ENCODE results near the gene SP100. TPM values are rescaled to one million over a fixed set of nuclear protein-coding genes. Genes with fewer than 3 reads are reported as not detected.

Gene SP100
- total and polyA plus RNA-seq, 2 donors (not counting 1 experiment from before 2014, with no cell fraction given) = 106 to 120 TPM

- Histone ChIP-seq H3K27me3 (ENCODE audit: control insufficient read depth, insufficient read depth, low read length) (no peaks in the 10 kb centered on the region), H3K36me3 (ENCODE audit: control insufficient read depth, insufficient read depth, low read length) (peaks cover 1% of the 10 kb centered on the region), H3K79me2 (ENCODE audit: control insufficient read depth, insufficient read depth, low read length) (no peaks in the 10 kb centered on the region), H3K4me3 (replicated peaks in 1 of 4; ENCODE audit: control extremely low read depth in 1 of 4, insufficient read depth in 1 of 4, low read depth in 3 of 4, low read length in 4 of 4) (no peak overlapping the region), H4K20me1 (ENCODE audit: control insufficient read depth, extremely low read depth, insufficient read depth, low read length) (no peaks in the 10 kb centered on the region), H3K9me3 (ENCODE audit: control insufficient read depth, insufficient read depth, low read depth, low read length) (no peaks in the 10 kb centered on the region), H3K27ac (ENCODE audit: insufficient read depth, low read length) (no peak overlapping the region), H3K9ac (ENCODE audit: insufficient read depth, low read length) (no peak overlapping the region), H3K4me1 (ENCODE audit: control insufficient read depth, extremely low read depth, insufficient read depth, low read length) (no peaks in the 10 kb centered on the region), H3K4me2 (ENCODE audit: extremely low read depth, insufficient read depth, low read length) (no peak overlapping the region), H2AFZ (ENCODE audit: low read length) (no peak overlapping the region)
- TF ChIP-seq EZH2 (IDR thresholded peaks at IDR 0.05; ENCODE audit: low read length, missing control alignments) (no peak), CTCF (conservative IDR thresholded peaks at IDR 0.05 in 1 of 2, IDR thresholded peaks at IDR 0.05 in 1 of 2; ENCODE audit: low read depth in 1 of 2, low read length in 2 of 2) (no peak)
- DNase-seq (ENCODE audit: low read depth in 2 of 2) = peak in 1 of 2 donors; percentile 4
These were observed 97.2 kb downstream of the SP100 start for GRCh38 chr2:230512955-230513748.

- no peaks in the 10 kb centered on the region for H4K20me1 ChIP-seq (ENCODE audit: control insufficient read depth, extremely low read depth, insufficient read depth, low read length)
- H3K4me2 ChIP-seq (ENCODE audit: extremely low read depth, insufficient read depth, low read length) = no peak overlapping the region
- H3K9me3 ChIP-seq (ENCODE audit: control insufficient read depth, insufficient read depth, low read depth, low read length) = no peaks in the 10 kb centered on the region
- H2AFZ ChIP-seq (ENCODE audit: low read length) = no peak overlapping the region
- H3K27ac ChIP-seq (ENCODE audit: insufficient read depth, low read length) = no peak overlapping the region
- H3K36me3 ChIP-seq (ENCODE audit: control insufficient read depth, insufficient read depth, low read length) = no peaks in the 10 kb centered on the region
- H3K79me2 ChIP-seq (ENCODE audit: control insufficient read depth, insufficient read depth, low read length) = no peaks in the 10 kb centered on the region
- H3K27me3 ChIP-seq (ENCODE audit: control insufficient read depth, insufficient read depth, low read length) = no peaks in the 10 kb centered on the region
- no peaks in the 10 kb centered on the region for H3K4me1 ChIP-seq (ENCODE audit: control insufficient read depth, extremely low read depth, insufficient read depth, low read length)
- TF ChIP-seq CTCF (conservative IDR thresholded peaks at IDR 0.05 in 1 of 2, IDR thresholded peaks at IDR 0.05 in 1 of 2; ENCODE audit: low read depth in 1 of 2, low read length in 2 of 2) (no peak), EZH2 (IDR thresholded peaks at IDR 0.05; ENCODE audit: low read length, missing control alignments) (no peak)
- no peak overlapping the region for H3K4me3 ChIP-seq (replicated peaks in 1 of 4; ENCODE audit: control extremely low read depth in 1 of 4, insufficient read depth in 1 of 4, low read depth in 3 of 4, low read length in 4 of 4)
- H3K9ac ChIP-seq (ENCODE audit: insufficient read depth, low read length) = no peak overlapping the region
- DNase-seq (ENCODE audit: low read depth in 2 of 2) = no peak
These were observed 104.3 kb downstream of the SP100 start for GRCh38 chr2:230520061-230520874.

GRCh38 chr2:230520875-230521155 is 104.8 kb downstream of the SP100 start:
- DNase-seq (ENCODE audit: low read depth in 2 of 2) = peak; percentile 40 to 70
- H3K27me3 ChIP-seq (ENCODE audit: control insufficient read depth, insufficient read depth, low read length) = no peaks in the 10 kb centered on the region
- TF ChIP-seq CTCF (conservative IDR thresholded peaks at IDR 0.05 in 1 of 2, IDR thresholded peaks at IDR 0.05 in 1 of 2; ENCODE audit: low read depth in 1 of 2, low read length in 2 of 2) = no peak
- no peak for TF ChIP-seq EZH2 (IDR thresholded peaks at IDR 0.05; ENCODE audit: low read length, missing control alignments)
- no peaks in the 10 kb centered on the region for H3K9me3 ChIP-seq (ENCODE audit: control insufficient read depth, insufficient read depth, low read depth, low read length)
- no peaks in the 10 kb centered on the region for H4K20me1 ChIP-seq (ENCODE audit: control insufficient read depth, extremely low read depth, insufficient read depth, low read length)
- H3K36me3 ChIP-seq (ENCODE audit: control insufficient read depth, insufficient read depth, low read length) = no peaks in the 10 kb centered on the region
- no peaks in the 10 kb centered on the region for H3K4me1 ChIP-seq (ENCODE audit: control insufficient read depth, extremely low read depth, insufficient read depth, low read length)
- no peak overlapping the region for H2AFZ ChIP-seq (ENCODE audit: low read length)
- no peak overlapping the region for H3K9ac ChIP-seq (ENCODE audit: insufficient read depth, low read length)
- H3K4me2 ChIP-seq (ENCODE audit: extremely low read depth, insufficient read depth, low read length) = no peak overlapping the region
- H3K79me2 ChIP-seq (ENCODE audit: control insufficient read depth, insufficient read depth, low read length) = no peaks in the 10 kb centered on the region
- H3K4me3 ChIP-seq (replicated peaks in 1 of 4; ENCODE audit: control extremely low read depth in 1 of 4, insufficient read depth in 1 of 4, low read depth in 3 of 4, low read length in 4 of 4) = no peak overlapping the region
- no peak overlapping the region for H3K27ac ChIP-seq (ENCODE audit: insufficient read depth, low read length)
